NB4 (cell line): ENCODE measurements around the gene AFAP1.

ENCODE experiments used
- CTCF ChIP-seq: IDR thresholded peaks from one replicate; pipeline ENCODE4 v1.5.1; 2012; ENCODE audit warnings: low read depth, low read length
- POLR2A ChIP-seq: IDR thresholded peaks from 2 replicates; pipeline ENCODE4 v1.6.1; 2011; ENCODE audit warnings: mild to moderate bottlenecking; ENCODE audit not compliant: insufficient read length; ENCODE audit errors: extremely low read depth

GRCh38 chr4:7910263-7910896 is 29.3 kb downstream of the AFAP1 start:
- no peak for TF ChIP-seq CTCF
- no peak for TF ChIP-seq POLR2A
